Skeletal muscle satellite cell (primary cell): ENCODE results near the gene DBNL.
A peak's percentile ranks its signal among the peaks of the same experiment; 100 is the strongest.

Experiments
- H3K27me3 ChIP-seq: 2 replicates; pipeline ENCODE4 v1.7.0; 2013; ENCODE audit warnings: low read length; ENCODE audit not compliant: control insufficient read depth, insufficient read depth
- H3K36me3 ChIP-seq: 2 replicates; pipeline ENCODE4 v1.7.0; 2013; ENCODE audit warnings: mild to moderate bottlenecking, control low read depth, low read length; ENCODE audit not compliant: insufficient read depth
- H3K4me1 ChIP-seq: 2 replicates; pipeline ENCODE4 v1.7.0; 2013; ENCODE audit warnings: low read length; ENCODE audit not compliant: control insufficient read depth, insufficient read depth
- H3K4me2 ChIP-seq: 2 replicates; pipeline ENCODE4 v1.7.0; 2013; ENCODE audit warnings: mild to moderate bottlenecking, low read length
- H3K4me3 ChIP-seq: 2 replicates; pipeline ENCODE4 v1.7.0; 2013; ENCODE audit warnings: low read length
- H3K9ac ChIP-seq: 2 replicates; pipeline ENCODE4 v1.7.0; 2013; ENCODE audit warnings: mild to moderate bottlenecking, low read depth, low read length, moderate library complexity
- H3K9me3 ChIP-seq: replicated peaks from 2 replicates; pipeline ENCODE4 v1.7.0; 2013; ENCODE audit warnings: mild to moderate bottlenecking, control low read depth, low read length

The DBNL gene

DNA sequence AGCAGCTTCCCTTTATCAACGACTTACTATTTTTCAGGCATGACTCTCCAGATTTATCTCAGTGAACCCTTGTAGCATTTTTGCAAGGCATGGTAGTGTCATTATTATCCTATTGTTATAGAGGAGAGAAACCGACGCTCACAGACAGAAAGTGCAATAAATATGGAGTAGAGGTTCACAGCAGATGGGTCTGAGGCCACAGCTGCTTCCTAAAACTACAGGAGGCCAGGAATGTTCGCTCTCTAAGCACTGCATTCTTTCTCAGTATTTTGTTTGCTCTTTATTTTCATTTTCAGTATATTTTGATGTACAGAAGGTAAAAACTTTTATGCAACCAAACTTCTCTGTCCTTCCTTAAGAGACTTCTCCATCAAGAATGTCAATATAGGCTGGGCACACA is 55.2 kb downstream of the DBNL start:
- Histone ChIP-seq H3K9me3 (no peaks in the 10 kb centered on the region), H3K27me3 (no peaks in the 10 kb centered on the region), H3K4me1 (peaks cover 28% of the 10 kb centered on the region), H3K36me3 (no peaks in the 10 kb centered on the region), H3K4me2 (no peak overlapping the region), H3K4me3 (no peak overlapping the region), H3K9ac (no peak overlapping the region)

DNA sequence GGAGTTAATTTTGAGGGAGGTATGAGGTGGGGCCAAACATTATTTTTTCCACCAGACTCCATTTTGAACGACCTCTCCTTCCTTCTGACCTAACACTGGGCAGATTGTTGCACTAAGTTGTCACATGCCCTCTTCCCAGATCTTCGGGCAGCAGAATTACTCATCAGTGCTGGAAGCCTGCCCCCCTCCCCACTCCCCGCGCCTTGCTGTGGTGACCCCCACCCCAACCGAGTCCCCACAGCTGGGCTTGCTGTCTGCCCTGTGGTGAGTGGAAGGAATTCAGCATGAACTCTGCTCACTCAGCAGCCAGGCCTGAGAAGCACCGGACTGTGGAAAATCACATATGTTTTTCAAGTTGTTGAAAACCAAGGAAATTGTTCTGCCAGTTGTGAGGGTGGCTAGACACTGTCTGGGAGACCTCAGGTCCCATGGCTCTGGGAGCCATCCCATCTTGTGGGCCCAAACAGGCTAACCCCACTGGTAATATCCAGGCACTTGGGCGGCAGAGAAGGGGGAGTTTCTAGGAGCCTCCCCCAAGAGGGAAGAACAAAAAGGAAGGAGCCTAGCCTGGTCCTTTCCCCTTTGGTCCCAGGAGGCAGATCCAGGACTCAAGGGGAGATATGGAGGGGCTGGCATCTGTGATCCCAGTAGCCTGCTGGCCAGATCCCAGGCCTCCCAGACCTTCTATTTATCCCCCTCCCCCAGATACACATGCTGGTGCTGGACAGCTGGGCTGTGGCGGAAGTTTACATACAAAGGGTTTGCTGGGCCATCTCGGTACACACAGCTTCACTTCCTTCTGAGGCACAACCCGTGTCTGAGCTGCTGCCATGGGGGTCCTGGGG is 56.2 kb downstream of the DBNL start:
- H3K4me3 ChIP-seq, result no peak overlapping the region

DNA sequence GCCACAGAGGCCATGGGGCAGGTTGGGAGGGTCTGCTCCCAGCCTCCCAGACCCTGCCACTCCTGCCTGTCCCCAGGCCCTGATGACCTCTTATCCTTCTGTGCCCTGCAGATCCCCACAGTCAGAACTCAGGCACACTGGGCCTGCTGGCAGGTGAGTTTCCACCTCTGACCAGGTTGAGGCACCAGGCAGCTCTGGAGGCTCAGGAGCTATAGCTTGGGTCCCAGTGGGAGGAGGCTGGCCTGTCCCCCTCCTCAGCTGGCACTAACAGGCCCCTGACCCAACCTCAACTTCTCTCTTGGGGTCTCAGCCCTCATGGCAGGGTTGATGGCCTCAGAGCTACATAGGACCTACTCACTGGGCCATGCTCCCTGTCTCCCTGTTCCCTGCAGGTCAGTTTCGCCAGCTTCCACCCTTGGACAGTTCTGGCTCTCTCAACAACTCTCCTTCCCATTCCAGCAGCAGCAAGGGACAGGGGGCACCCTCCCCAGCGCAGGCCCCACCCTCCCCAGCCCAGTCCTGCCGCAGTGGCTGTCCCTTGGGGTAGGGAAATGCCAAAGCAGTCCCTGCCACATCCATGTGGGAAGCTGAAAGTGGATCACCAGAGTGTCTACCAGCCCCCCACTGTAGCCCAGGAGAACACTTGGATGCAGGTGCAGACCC is 56.9 kb downstream of the DBNL start:
- Histone ChIP-seq H3K9ac (no peak overlapping the region), H3K36me3 (no peaks in the 10 kb centered on the region), H3K27me3 (no peaks in the 10 kb centered on the region), H3K9me3 (no peaks in the 10 kb centered on the region), H3K4me3 (no peak overlapping the region), H3K4me1 (peaks cover 40% of the 10 kb centered on the region), H3K4me2 (no peak overlapping the region)

More for the DNA sequence above, 56.2 kb downstream of the DBNL start:
- Histone ChIP-seq H3K4me1 (peaks cover 36% of the 10 kb centered on the region), H3K9ac (peak overlapping the region; percentile 48), H3K27me3 (no peaks in the 10 kb centered on the region), H3K9me3 (no peaks in the 10 kb centered on the region), H3K36me3 (no peaks in the 10 kb centered on the region), H3K4me2 (no peak overlapping the region)

DNA sequence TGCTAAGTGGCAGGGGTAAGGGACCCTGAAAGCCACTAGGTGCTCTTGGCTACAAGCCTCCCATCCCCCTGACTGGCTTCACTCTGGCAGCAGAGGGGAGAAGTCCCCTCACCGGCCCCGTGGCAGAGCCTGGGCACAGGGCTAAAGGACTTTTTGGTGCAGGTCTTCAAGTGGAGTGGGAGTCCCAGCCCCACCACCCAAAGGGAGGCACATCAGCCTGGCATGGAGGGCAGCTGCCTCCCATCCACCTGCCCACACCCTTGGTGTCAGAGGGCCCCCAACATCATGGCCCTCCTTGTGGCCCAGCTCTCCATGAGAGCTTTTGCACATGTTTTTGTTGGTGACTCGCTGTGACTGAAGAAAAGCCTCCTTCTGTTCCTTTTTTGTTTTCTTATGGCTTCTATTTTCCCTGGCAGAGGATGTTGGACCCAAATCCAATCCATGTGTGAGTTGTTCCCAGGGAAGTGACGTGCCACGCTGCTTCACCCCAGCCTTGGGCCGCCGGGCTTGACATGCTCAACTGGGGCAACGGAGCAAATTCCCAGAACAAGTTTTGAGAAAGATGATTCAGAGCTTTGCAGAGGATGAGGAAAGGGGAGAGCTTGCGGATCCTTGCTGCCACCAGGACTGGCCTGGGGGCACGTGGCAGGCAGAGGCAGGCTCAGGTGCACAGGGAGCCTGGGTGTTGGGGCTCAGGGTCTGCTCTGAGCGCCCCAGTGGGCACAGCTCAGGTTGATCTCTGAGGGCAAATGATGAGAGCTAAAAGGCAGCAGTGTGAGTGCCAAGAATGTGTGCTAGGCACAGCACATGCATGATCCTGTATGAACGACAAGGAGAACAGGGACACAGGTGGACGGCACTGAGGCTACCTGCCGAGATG is 57.7 kb downstream of the DBNL start:
- Histone ChIP-seq H3K9ac (no peak overlapping the region), H3K4me3 (no peak overlapping the region), H3K4me2 (no peak overlapping the region), H3K36me3 (no peaks in the 10 kb centered on the region), H3K9me3 (no peaks in the 10 kb centered on the region), H3K4me1 (peaks cover 40% of the 10 kb centered on the region), H3K27me3 (no peaks in the 10 kb centered on the region)

DNA sequence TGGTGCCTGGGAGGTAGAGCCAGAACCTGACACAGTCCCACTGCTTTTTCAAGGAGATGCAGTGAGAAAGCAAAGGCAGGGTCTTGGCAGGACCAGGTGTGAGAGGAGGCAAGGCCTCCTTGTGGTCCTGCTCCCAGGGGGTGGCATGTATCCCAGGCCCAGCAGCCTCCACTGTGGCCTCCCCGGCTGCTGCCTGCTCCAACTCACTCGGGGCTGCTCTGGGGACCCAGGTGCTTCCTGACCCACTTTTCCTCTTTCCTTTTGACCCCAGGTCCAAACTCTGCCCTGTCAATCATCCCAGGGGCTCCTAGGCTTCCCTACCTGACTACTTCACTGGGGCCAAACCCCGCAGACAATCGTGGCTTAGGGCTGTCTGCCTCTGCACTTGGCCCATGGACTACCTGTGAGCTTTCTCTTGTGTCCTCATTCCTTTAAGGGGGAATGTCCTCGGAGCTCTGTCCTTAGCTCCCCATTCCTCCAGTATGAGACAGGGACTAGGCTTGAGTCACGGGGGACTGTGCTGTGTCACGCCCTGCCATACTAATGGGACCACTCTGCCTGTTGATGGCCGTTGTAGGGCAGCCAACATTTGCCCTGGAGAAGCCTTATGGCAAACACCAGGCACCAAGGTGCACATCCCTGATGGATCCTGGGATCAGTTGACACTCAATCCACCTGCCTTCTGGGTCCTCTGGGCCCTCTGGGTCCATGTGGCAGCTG is 58.5 kb downstream of the DBNL start:
- H3K9me3 ChIP-seq, result no peaks in the 10 kb centered on the region
- no peaks in the 10 kb centered on the region for H3K36me3 ChIP-seq
- peaks cover 40% of the 10 kb centered on the region for H3K4me1 ChIP-seq
- no peak overlapping the region for H3K4me3 ChIP-seq
- no peak overlapping the region for H3K4me2 ChIP-seq
- H3K27me3 ChIP-seq, result no peaks in the 10 kb centered on the region
- no peak overlapping the region for H3K9ac ChIP-seq

DNA sequence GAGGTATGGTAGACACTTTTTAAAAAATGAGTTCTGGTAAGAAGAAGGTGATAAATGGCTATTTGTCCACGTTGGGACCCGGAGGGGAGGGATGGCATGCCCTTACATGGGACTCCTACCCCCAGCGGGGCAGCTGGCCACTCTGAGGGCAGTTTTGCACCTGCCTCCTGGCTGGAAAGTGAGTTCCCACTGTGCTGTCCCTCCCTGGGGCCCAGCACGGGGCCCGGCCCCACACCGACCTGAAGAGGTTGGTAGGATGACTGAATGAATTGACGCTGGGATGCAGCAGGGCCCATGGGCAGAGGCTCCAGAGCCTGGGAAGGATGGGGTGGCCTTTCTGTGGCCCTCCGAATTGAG is 59.0 kb downstream of the DBNL start:
- peaks cover 40% of the 10 kb centered on the region for H3K4me1 ChIP-seq
- H3K27me3 ChIP-seq, result no peaks in the 10 kb centered on the region
- no peak overlapping the region for H3K9ac ChIP-seq
- H3K4me2 ChIP-seq, result no peak overlapping the region
- no peaks in the 10 kb centered on the region for H3K36me3 ChIP-seq
- no peaks in the 10 kb centered on the region for H3K9me3 ChIP-seq
- H3K4me3 ChIP-seq, result no peak overlapping the region

DNA sequence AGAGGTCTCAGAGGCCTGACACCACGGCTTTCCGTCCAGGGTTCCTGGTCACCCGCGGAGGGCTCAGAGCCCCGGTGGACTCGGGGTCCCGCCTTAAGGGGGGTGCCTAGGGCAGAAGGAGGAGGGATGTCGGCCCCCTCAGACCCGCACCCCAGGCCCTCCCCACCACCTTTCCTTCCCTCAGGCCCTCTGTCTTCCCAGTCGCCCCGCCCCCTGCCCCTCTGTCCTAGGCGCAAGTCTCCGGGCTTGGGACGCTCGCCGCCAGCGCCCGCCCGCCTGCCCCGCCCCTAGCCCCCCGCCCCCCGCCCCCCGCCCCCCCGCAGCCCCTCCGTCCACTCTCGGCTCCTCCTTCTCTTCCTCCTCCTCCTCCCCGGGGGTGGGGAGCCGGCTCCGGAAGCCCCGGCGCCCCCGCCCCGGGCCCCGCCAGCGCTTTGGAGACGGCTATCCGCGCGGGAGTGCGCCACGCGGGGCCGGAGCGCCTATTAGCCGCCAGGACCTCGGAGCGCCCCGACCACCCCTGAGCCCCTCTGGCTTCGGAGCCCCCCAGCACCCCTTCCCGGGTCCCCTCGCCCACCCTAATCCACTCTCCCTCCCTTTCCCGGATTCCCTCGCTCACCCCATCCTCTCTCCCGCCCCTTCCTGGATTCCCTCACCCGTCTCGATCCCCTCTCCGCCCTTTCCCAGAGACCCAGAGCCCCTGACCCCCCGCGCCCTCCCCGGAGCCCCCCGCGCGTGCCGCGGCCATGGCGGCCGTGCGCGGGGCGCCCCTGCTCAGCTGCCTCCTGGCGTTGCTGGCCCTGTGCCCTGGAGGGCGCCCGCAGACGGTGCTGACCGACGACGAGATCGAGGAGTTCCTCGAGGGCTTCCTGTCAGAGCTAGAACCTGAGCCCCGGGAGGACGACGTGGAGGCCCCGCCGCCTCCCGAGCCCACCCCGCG is 59.7 kb downstream of the DBNL start, which contains the start of gene AEBP1:
Gene AEBP1, plus strand, starts transcription at position 423 of the 937 bp plus-strand sequence. Its CDS starts 321 bp downstream, at position 744.
- Histone ChIP-seq H3K36me3 (no peaks in the 10 kb centered on the region), H3K27me3 (no peaks in the 10 kb centered on the region), H3K4me2 (peak within 1 kb of the TSS; percentile 79), H3K9ac (peak within 1 kb of the TSS; percentile 7), H3K4me1 (peaks cover 40% of the 10 kb centered on the region), H3K9me3 (no peaks in the 10 kb centered on the region), H3K4me3 (peak within 1 kb of the TSS; percentile 16)

DNA sequence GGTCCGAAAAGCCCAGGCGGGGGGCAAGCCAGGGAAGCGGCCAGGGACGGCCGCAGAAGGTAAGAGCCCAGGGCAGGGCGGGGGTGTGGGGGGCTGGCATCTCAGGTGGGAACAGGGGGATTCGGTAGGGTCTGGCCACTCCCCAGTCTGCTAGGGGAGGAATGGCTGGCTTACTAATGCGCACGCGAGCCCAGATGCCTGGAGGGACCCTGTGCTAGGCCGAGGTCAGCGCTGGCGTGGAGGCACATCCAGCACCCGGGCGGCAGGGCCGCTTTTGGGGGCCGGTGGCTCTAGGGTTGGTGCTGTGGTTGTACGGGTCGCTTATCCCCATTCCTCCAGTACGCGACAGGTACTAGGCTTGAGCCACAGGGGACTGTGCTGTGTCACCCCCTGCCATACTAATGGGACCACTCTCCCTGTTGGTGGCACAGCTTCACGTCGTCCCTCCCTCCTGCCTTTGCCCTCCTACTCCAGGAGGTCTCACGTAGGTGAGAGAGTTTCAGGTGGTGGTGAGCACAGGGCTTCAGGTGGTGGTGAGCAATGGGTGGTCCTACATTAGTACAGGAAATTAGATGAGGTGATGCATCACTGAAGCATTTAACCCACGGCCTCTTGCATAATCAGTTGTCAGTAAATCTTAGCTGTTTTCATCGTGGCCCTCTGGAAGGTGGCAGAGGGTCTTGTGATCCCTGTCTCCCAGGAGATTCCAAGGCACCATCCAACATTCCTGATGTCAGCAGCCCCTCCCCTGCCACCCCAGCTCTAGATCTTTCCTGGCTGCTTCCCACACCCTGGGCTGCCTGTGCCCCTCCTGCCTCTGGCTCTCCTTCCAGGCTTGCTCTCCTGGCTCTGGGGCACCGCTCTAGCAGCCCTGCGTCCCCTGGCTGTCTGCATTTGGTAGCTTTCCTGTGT is 60.6 kb downstream of the DBNL start:
- peaks cover 37% of the 10 kb centered on the region for H3K4me1 ChIP-seq
- peak overlapping the region; percentile 16 for H3K4me3 ChIP-seq
- H3K27me3 ChIP-seq, result no peaks in the 10 kb centered on the region
- peak overlapping the region; percentile 15 for H3K9ac ChIP-seq
- H3K9me3 ChIP-seq, result no peaks in the 10 kb centered on the region
- H3K4me2 ChIP-seq, result peak overlapping the region; percentile 79
- peaks cover 2% of the 10 kb centered on the region for H3K36me3 ChIP-seq

DNA sequence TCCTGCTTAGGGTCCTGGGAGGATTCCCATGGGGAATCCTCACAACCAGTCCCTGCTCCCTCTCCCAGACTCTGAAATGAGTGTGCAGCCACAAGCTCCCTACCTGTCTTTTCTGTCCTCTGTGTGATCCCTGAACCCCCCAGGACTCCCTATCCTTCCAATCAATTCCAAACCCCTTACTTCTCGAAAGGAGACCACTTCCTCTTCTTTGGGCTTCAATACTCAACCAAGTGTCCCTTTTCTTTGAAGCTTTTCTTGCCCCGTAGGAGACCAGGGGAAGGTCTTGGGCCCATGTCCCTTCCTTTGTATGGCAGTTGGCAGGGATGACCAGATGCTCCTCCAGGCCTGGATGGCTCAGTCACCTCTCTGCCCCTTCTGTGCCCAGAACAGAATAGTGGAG is 61.3 kb downstream of the DBNL start:
- H3K4me1 ChIP-seq, result peaks cover 30% of the 10 kb centered on the region
- no peaks in the 10 kb centered on the region for H3K9me3 ChIP-seq
- H3K4me2 ChIP-seq, result peak overlapping the region; percentile 79
- H3K9ac ChIP-seq, result peak overlapping the region; percentile 15
- H3K27me3 ChIP-seq, result no peaks in the 10 kb centered on the region
- peak overlapping the region; percentile 16 for H3K4me3 ChIP-seq
- H3K36me3 ChIP-seq, result peaks cover 2% of the 10 kb centered on the region
